Astrocyte (in vitro differentiated cells and primary cell): ENCODE measurements around the gene STX5.

Experiments
- CTCF ChIP-seq: IDR thresholded peaks from 2 replicates; pipeline ENCODE4 v1.5.1; 2011; ENCODE audit warnings: low read depth, mild to moderate bottlenecking, inconsistent platforms, low read length, moderate library complexity; ENCODE audit not compliant: insufficient read depth
- EZH2 ChIP-seq: IDR thresholded peaks from 2 replicates; pipeline ENCODE4 v1.6.1; 2012; ENCODE audit warnings: mild to moderate bottlenecking, low read length, inconsistent platforms; ENCODE audit not compliant: insufficient read depth

- TF ChIP-seq CTCF (no peak), EZH2 (no peak)
Observed at GRCh38 chr11:62843466-62843865, 11.6 kb upstream of the STX5 start.
